Measurements from ENCODE around the gene EIF2B1.
A peak's percentile ranks its signal among the peaks of the same experiment; 100 is the strongest.
"Not testable (repeated sequence)": the region's sequence is repeated elsewhere in the genome, so short reads cannot be mapped to it uniquely, and the experiment has no call there.

Gene EIF2B1

DNA sequence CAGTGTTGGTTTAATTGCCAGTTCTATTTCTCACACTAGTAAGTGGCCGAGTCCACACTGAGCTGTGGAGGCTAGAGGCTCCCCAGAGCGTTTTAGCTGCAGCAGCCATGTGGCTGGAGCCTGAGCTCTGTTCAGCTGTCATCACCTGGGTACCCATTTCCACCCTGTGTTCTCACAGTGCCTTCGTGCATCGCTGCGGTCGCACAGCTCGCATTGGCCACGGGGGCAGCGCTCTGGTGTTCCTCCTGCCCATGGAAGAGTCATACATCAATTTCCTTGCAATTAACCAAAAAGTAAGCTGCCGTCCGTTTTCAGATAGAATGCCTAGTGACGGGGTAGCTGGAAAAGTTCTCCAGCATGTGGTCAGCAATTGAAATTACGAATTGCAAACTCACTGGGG, 15.9 kb downstream of the EIF2B1 start:
- DNase-seq (ENCODE audit: low spot score), result no peak

DNA sequence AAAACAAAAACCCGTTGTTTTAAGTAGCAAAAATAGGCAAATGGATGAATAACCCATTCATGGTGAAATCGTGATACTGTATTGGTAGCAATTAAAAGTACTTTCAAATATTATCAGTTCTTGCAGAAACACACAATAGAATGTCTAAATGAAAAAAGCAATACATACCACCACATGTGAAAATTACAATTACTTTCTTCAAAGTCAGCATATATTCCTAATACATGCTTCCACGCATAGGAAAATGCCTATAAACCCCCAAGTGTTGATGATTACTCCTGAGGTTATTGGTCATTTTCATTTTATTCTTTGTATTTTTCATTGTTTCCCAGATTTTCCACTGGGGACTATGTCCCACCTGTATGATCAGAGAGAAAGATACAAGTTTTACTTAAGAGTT, 16.3 kb downstream of the EIF2B1 start:
- no peak for DNase-seq (ENCODE audit: low spot score)

DNA sequence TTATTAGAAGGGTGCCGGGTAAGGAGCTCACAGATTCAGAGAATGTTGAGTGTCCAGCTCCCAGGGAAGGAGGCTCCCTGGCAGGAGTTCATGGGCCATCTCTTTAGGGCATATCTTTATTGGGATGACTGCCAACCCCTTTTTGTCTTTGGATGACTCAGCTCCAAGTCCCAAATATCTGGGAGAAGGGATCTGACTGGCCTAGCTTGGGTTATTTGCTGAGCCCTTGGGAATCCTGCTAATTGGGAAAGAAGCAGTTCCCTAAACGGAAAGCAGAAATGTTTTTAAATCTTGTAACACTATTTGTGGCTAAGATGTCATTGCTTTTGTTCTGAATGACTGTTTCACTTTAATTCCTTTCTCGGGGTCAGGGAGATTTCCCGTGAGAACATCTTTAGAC, 19.0 kb downstream of the EIF2B1 start:
- no peak for DNase-seq (ENCODE audit: low spot score)

DNA sequence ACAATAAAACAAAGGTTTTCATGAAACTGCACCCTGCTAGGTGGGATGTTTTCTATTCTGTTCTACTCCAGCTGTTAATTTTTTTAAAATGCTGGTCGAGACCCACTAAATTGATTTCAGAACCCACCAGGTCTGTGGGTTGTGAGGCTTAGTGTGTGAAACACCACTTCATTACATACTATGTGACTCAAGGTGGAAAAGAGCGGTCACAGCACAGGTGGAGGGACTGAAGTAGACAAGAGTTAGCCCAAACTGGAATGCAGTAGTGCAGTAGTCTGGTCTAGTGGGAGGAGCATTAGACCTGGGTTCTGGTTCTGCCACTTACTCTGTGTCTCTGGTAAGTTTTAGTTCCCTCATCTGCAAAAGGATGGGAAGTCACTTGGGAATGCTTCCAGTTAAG, 19.4 kb downstream of the EIF2B1 start:
- no peak for DNase-seq (ENCODE audit: low spot score)

DNA sequence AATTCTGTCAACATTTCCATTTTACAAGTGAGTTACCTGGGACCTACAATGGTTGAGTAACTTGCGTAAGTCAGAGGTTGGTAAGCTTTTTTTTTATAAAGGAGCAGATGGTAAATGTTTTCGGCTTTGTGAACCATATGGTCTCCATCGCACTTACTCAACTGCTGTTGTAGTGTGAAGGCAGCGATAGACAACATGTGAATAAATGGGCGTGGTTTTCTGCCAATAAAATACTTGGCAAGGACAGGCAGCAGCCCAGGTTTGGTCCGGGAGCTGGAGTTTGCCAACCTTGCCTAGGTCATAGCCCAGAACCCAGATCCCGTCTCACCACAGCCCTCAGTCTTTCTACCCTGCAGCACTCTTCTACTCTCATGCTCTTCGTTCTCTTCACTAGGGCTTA, 25.3 kb downstream of the EIF2B1 start:
- DNase-seq (ENCODE audit: low spot score), result peak; percentile 24

DNA sequence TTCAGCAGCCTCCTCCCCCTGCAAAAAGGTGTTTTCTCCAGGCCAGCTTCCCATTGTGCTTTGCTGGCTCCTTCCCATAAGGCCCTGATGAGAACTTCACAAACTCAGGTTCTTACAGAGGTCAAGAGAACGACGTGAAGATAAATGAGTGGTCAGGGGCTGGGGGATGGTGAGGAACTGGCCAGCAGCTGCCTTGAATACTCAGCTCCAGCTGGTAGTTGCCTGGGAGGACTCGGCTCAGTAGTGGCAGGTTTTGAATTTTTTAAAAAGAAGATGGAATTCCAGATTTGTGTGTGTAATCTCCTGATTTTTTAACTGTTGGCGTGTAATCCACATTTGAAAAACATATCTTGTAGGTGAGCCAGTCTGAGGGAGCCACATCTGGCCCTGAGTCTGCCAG, 25.7 kb downstream of the EIF2B1 start:
- DNase-seq (ENCODE audit: low spot score), result no peak

DNA sequence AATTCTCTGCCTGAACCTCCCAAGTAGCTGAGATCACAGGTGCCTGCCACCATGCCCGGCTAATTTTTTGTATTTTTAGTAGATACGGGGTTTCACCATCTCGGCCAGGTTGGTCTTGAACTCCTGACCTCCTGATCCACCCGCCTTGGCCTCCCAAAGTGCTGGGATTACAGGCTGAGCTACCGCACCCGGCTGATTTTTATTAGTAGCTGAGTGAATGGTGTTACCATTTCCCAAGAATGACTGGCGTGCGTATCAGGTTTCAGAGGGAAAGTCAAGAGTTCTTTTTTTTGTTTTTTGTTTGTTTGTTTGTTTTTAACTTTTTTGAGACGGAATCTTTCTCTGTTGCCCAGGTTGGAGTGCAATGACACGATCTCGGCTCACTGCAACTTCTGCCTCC, 30.0 kb downstream of the EIF2B1 start:
- DNase-seq (ENCODE audit: low spot score), result not testable (repeated sequence)

DNA sequence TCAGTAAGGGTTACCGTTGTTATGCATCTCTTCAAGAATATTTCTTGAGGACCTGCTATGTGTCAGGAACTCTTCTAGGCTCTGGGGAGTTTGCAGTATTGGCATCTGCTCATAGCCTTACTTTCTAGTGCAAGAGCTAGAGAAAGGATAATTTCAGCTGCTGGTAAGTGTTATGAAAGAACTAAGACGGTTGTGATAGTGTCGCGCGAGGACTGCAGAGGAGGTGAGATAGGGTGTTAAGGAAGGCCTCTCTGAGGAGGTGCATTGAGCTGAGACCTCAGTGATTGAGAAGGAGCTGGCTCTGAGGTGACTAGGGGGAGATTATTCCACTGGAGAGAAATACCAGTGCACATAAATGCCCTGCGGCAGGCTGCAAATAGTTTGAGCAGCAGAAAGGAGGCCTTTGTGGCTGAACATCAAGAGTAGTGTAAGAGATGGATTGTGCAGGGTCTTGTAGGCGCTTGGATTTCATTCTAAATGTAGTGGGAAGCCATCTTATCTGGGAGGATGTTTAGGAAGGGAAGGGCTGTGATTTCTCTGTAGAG, 30.8 kb downstream of the EIF2B1 start:
- no peak for DNase-seq (ENCODE audit: low spot score)

DNA sequence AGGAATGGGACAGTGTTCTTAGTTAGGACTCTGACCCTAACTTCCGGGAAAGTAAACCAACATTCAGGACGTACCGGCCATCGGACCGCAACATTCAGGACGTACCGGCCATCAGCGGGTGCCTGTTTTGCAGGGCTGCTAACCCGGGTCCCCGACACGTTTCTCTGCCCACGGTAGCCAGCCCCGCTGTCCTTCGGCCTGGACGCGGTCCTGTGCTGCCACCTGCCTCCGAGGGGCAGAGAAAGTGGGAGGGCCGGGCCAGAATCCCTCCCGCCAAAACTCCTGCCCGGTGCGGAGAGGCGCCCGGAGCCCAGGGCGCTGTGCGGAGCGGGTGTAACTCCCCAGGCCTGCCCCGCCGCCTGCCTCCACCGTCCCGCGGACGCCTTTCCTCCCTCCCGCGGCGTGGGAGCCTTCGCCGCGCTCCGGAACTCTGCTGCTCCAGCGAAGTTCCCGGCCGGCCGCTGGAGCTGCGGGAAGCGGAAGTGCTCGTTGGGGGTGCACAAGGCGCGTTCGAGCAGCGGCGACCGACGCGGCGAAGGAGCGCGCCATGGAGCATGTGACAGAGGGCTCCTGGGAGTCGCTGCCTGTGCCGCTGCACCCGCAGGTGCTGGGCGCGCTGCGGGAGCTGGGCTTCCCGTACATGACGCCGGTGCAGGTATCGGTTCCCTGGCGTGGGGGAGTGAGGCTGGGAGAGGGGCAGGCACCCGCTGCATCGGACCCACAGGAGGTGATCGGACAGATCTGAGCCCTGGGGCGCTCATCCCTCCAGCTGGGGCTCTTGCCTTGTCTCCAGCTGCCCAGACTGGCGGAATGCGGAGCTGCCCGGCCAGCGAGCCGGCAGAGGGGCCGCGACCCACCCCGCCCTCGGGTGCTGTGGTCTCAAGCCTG, 31.6 kb downstream of the EIF2B1 start, which contains the start of gene DDX55:
Gene DDX55, plus strand, starts transcription at position 498 of the 888 bp plus-strand sequence. Its CDS starts 50 bp downstream, at position 548.
- peak; percentile 88 for DNase-seq (ENCODE audit: low spot score)

DNA sequence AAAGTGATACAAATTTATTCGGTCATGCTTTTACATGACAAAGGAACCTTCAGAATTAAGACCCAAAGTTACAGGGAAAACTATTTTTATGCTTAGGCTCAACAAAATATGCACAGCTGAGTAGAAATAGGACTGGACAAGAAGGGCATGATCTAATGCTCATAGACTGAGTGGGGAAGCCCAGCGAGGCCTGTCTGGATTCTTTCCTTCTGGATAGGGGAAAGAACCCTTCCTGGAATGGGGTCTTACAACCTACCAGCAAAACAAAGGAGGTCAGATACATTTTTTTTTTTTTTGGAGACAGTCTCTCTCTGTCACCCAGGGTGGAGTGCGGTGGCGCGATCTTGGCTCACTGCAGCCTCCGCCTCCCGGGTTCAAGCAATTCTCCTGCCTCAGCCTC, 33.8 kb downstream of the EIF2B1 start:
- DNase-seq (ENCODE audit: low spot score), result no peak

DNA sequence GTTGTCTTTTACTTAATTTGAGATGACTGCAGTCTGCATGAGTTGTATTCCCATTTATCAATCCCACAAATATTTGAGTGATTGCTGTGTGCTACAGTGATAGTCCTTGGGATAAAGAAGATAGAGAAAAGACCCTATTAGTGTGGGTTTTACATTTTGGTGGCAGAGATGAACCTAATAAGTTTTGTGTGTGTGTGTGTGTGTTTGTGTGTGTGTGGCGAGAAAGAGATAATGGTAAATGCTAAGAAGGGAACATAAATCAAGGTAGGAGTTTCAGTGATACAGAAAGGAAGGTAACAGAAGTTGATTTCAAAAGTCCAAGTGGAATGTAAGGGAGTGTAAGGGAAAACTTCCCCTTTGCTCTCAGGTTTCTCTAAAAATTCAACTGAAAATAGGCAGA, 34.2 kb downstream of the EIF2B1 start:
- DNase-seq (ENCODE audit: low spot score), result no peak

DNA sequence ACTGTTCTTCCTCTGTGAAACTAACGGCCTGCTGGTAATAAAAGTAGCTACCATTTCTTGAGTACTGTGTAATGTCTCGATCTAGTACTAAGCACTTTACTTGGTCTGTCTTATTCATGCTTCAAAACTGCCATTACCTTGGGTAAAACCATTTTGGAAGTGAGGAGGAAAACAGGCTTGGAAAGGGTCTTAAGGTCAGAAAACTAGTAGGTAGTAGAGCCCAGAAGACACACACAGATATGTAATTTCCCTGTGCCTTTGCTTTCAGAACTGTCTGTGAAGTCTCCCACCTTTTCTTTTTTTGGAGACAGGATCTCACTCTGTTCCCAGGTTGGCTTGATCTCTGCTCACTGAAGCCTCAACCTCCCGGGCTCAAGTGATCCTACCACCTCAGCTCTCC, 35.0 kb downstream of the EIF2B1 start:
- DNase-seq (ENCODE audit: low spot score), result no peak

DNA sequence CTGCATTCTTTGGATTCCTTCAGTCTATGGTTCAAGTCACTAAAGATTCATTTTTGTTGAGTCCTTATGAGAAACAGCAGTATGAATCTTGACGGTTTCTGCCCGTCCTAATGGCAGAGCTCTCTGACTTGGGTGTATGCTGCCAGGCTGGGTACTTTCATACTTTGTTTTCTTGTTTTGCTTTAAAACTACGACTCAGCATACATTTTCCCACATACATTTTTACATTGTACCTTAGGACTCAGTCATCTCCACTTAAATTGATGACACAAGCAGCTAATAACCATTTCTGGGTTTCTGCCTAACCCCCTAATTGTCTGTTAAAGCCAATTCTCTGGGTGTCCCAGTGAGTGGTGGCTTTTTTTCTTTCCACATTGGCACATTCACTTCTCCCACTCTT, 36.4 kb downstream of the EIF2B1 start:
- no peak for DNase-seq (ENCODE audit: low spot score)

DNA sequence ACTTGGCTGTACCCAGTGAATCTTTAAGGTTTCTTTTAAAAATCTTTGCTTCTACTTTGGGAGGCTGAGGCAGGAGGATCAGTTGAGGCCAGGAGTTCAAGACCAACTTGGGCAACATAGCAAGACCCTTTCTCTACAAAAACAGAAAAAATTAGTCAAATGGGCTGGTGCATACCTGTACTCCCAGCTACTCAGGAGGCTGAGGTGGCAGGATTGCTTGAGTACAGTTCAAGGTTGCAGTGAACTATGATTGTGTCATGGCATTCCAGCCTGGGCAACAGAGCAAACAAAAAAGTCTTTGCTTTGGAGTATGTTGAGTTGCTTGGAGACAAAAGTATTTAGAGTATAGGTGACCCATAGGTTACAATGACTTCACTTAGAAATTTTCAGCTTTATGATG, 37.8 kb downstream of the EIF2B1 start:
- no peak for DNase-seq (ENCODE audit: low spot score)

DNA sequence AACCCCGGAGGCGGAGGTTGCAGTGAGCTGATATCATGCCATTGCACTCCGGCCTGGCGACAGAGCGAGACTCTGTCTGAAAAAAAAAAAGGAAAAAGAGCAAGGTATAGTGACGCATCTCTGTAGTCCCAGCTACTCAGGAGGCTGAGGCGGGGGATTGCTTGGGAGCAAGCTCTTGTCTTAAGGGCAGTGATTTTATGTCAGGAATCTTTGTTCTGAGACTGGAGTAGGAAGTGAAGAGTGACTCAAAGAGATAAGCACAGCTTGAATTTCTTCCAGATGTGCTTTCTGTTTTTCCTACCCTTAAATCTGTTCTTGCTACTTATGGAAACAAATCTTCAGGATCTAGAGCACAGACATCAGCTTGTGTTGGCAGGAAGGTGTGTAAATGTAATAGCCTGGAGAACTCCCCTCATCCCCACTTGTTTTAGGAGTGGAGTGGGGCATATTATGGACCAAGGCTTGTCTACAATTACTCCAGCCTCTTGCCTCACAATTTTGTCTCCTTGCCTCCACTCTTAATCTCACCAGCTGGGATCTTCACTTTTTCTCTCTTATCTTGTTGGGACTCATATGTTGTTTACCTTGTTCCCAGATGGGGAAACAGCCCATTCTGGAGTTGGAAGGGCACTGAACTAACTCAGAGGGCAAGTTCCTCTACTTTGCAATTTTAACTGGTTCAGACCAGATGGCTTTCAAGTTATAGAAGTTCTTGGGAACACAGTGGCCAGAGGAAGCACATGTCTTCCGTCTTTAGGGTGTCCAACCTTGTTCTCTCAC, 41.6 kb downstream of the EIF2B1 start:
- DNase-seq (ENCODE audit: low spot score), result no peak

DNA sequence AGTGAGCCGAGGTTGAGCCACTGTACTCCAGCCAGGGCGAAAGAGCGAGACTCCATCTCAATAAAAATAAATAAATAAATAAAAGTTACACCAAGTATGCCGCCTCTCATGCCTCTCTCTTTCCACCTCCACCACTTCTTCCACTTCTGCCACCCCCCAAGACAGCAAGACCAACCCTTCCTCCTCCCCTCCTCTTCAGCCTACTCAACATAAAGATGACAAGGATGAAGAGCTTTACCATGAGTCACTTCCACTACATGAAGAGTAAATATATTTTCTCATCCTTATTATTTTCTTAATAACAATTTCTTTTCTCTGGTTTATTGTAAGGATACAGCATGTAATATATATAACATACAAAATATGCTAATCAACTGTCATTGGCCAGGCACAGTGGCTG, 52.7 kb downstream of the EIF2B1 start:
- no peak for DNase-seq (ENCODE audit: low spot score)

DNA sequence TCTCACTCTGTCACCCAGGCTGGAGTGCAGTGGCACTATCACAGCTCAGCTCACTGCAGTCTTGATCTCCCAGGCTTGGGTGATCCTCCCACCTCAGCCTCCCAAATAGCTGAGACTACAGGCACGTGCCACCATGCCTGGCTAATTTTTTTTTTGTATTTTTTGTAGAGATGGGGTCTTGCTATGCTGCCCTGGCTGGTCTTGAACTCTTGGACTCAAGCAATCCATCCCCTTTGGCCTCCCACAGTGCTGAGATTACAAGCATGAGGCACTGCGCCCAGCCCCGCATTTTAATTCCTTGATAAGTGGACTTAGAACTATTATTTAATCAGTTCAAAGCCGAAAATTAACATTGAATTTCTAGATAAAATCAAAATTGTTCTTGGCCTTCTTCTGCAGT, 54.7 kb downstream of the EIF2B1 start:
- DNase-seq (ENCODE audit: low spot score), result not testable (repeated sequence)

DNA sequence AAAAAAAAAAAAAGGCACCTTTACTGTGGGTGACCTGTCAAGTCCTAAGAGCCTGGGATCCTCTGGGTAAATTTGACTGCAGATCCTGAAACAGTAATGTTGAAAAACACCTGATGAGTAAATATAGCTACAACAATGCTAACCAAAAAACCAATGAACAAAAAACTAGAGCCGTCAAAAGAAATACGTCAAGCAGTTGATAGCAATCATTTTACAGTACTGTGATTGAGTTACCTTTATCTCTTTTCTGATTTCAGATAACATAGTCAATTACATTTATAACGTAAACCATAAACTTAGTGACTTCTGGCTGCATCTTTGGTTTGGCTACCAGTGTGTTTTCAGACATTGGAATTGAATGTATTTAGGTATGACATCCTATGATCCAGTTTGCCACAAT, 55.2 kb downstream of the EIF2B1 start:
- no peak for DNase-seq (ENCODE audit: low spot score)

DNA sequence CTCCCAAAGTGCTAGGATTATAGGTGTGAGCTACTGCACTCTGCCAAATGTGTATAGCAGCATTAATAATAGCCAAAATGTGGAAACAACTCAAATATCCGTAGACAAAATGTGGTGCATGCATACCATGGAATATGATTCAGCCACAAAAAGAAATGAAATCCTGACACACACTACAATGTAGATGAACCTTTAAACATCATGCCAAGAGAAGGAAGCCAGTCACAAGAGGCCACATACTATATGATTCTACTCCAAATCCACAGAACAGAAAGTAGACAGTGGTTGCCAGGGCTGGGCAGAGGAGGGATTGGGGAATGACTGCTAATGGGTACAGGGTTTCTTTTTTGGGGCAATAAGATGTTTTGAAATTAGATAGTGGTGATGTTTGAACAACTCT, 56.9 kb downstream of the EIF2B1 start:
- no peak for DNase-seq (ENCODE audit: low spot score)

DNA sequence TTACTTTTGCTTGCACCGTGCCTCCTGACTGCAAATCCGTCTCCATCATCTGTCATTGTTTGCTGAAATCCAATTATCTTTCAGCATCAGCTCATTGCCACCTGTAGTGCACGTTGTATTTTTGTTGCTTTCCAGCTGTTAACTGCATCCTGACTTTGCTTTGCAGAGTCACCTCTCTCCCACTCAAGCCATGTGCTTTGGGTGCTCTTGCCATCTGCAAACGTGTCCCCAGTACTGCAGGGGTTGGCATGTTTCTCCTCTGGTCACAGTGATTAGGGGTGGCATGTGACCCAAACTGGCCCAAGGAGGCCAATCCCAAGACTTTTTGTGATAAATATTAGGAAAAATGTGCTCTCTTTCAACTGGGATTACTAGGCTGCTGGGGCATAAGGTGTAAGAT, 59.6 kb downstream of the EIF2B1 start:
- no peak for DNase-seq (ENCODE audit: low spot score)

DNA sequence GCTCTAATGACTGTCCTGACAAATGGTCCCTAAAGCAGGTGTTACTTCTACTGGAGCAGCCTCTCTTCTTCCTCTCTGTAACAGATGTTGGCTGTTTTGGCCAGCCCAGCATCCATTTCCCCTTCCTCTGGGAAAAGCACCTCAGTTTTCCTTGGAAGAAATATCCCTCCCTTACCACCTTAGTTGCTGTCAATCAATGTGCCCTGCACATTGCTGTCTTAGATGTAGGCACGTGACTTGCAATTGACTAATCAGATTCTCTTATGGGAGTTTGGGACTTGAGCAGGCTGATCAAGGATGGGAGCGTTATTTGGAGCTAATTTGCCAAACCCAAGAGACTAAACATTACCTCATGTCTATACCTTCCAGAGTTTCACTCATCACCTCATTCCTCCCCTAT, 61.1 kb downstream of the EIF2B1 start:
- no peak for DNase-seq (ENCODE audit: low spot score)

DNA sequence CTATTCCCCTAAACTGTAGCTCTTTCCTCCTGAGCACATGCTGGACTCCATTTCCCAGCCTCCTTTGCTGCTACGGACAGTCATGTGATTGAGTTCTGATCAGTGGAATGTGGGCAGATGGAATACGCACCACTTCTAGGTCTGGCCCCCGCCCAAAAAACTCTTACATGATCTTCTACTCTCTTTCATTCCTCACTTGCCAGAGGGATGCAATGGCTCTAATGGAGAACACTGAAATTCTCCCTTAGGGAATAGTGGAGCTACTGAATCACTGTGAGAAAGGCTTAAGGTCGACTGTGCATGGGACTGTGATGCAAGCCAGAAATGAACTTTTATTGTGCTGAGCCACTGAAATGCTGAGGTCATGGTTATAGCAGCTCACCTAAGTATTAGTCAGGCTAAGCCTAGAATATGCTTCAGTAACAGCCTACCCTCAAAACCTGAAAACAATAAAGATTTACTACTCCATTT, 62.1 kb downstream of the EIF2B1 start:
- peak; percentile 29 for DNase-seq (ENCODE audit: low spot score)

Measured in Ammon's horn (tissue), 1 donor.